Measurements from ENCODE around the gene CAMK2G.

- TF ChIP-seq CTCF (conservative IDR thresholded peaks at IDR 0.05 in 1 of 2, IDR thresholded peaks at IDR 0.05 in 1 of 2; ENCODE audit: extremely low read depth in 1 of 2, insufficient read depth in 1 of 2, low read depth in 1 of 2, low read length in 2 of 2): no peak
- no peak for TF ChIP-seq EZH2 (IDR thresholded peaks at IDR 0.05; ENCODE audit: borderline replicate concordance, low read length)
These were observed 32.0 kb downstream of the CAMK2G start for GRCh38 chr10:73842349-73842748.
